H9 (cell line): ENCODE results near the gene ZNF221. TPM values are rescaled to one million over a fixed set of nuclear protein-coding genes. Genes with fewer than 3 reads are reported as not detected.

Experiments
- DNase-seq: peaks from one replicate; pipeline ENCODE4 v3.0.0-alpha.2; 2017
- H2AFZ ChIP-seq: one replicate; pipeline ENCODE4 v1.6.1; 2013; ENCODE audit warnings: mild to moderate bottlenecking, low read length, control low read depth, moderate library complexity
- H2AK5ac ChIP-seq: 2 replicates; pipeline ENCODE4 v1.6.1; 2013; ENCODE audit warnings: low read length, control low read depth, mixed read lengths; ENCODE audit not compliant: insufficient read length
- H2BK120ac ChIP-seq: one replicate; pipeline ENCODE4 v1.6.1; 2013; ENCODE audit warnings: low read depth, mild to moderate bottlenecking, low read length, control low read depth, inconsistent platforms; ENCODE audit not compliant: poor library complexity, severe bottlenecking
- H2BK12ac ChIP-seq: 2 replicates; pipeline ENCODE4 v1.6.1; 2013; ENCODE audit warnings: low read length, control low read depth, mixed read lengths, low read depth; ENCODE audit not compliant: insufficient read length
- H2BK15ac ChIP-seq: 2 replicates; pipeline ENCODE4 v1.6.1; 2013; ENCODE audit warnings: low read depth, low read length, control low read depth
- H2BK20ac ChIP-seq: one replicate; pipeline ENCODE4 v1.6.1; 2013; ENCODE audit warnings: low read depth, mild to moderate bottlenecking, low read length, control low read depth, inconsistent platforms; ENCODE audit not compliant: poor library complexity, severe bottlenecking
- H2BK5ac ChIP-seq: 2 replicates; pipeline ENCODE4 v1.6.1; 2013; ENCODE audit warnings: low read length, control low read depth, mixed read lengths; ENCODE audit not compliant: insufficient read length
- H3K14ac ChIP-seq: 2 replicates; pipeline ENCODE4 v1.6.1; 2013; ENCODE audit warnings: low read length, control low read depth; ENCODE audit not compliant: insufficient read depth
- H3K18ac ChIP-seq: 2 replicates; pipeline ENCODE4 v1.6.1; 2013; ENCODE audit warnings: low read depth, mild to moderate bottlenecking, mixed read lengths, low read length, control low read depth; ENCODE audit not compliant: insufficient read length
- H3K23ac ChIP-seq: 2 replicates; pipeline ENCODE4 v1.6.1; 2013; ENCODE audit warnings: low read length, control low read depth, mixed read lengths, low read depth; ENCODE audit not compliant: insufficient read length
- H3K23me2 ChIP-seq: 2 replicates; pipeline ENCODE4 v1.6.1; 2013; ENCODE audit warnings: low read depth, mild to moderate bottlenecking, mixed read lengths, low read length, control low read depth; ENCODE audit not compliant: insufficient read length, poor library complexity, severe bottlenecking
- H3K27ac ChIP-seq: 2 replicates; pipeline ENCODE4 v1.5.1; 2013; ENCODE audit warnings: low read length, control low read depth, mixed read lengths, low read depth; ENCODE audit not compliant: insufficient read length
- H3K27me3 ChIP-seq: 2 replicates; pipeline ENCODE4 v1.6.1; 2013; ENCODE audit warnings: low read length, control low read depth, inconsistent platforms; ENCODE audit not compliant: insufficient read depth
- H3K4ac ChIP-seq: 2 replicates; pipeline ENCODE4 v1.6.1; 2013; ENCODE audit warnings: low read depth, mild to moderate bottlenecking, control low read depth, inconsistent platforms, low read length, moderate library complexity
- H3K4me1 ChIP-seq: 2 replicates; pipeline ENCODE4 v1.6.1; 2013; ENCODE audit warnings: low read length, control low read depth, inconsistent platforms; ENCODE audit not compliant: insufficient read depth
- H3K4me2 ChIP-seq: 2 replicates; pipeline ENCODE4 v1.6.1; 2013; ENCODE audit warnings: low read length, control low read depth, mixed read lengths; ENCODE audit not compliant: insufficient read length, insufficient read depth
- H3K56ac ChIP-seq: 2 replicates; pipeline ENCODE4 v1.6.1; 2013; ENCODE audit warnings: low read depth, mild to moderate bottlenecking, mixed read lengths, low read length, control low read depth; ENCODE audit not compliant: insufficient read length
- H3K79me1 ChIP-seq: 2 replicates; pipeline ENCODE4 v1.6.1; 2013; ENCODE audit warnings: low read depth, mild to moderate bottlenecking, moderate library complexity, low read length, control low read depth, inconsistent platforms; ENCODE audit not compliant: insufficient read depth, poor library complexity, severe bottlenecking
- H3K79me2 ChIP-seq: 2 replicates; pipeline ENCODE4 v1.6.1; 2013; ENCODE audit warnings: low read length, control low read depth, inconsistent platforms; ENCODE audit not compliant: insufficient read depth
- H3K9ac ChIP-seq: 2 replicates; pipeline ENCODE4 v1.6.1; 2013; ENCODE audit warnings: low read length, control low read depth, mixed read lengths; ENCODE audit not compliant: insufficient read length; ENCODE audit errors: extremely low read depth
- H3K9me3 ChIP-seq: one replicate; pipeline ENCODE4 v1.6.1; 2013; ENCODE audit warnings: low read depth, low read length, inconsistent platforms; ENCODE audit not compliant: control insufficient read depth
- H3T11ph ChIP-seq: one replicate; pipeline ENCODE4 v1.6.1; 2013; ENCODE audit warnings: mild to moderate bottlenecking, low read length, control low read depth, inconsistent platforms
- H4K20me1 ChIP-seq: one replicate; pipeline ENCODE4 v1.6.1; 2013; ENCODE audit not compliant: control insufficient read depth, insufficient read length, insufficient read depth
- H4K5ac ChIP-seq: 2 replicates; pipeline ENCODE4 v1.6.1; 2013; ENCODE audit warnings: low read depth, mild to moderate bottlenecking, mixed read lengths, low read length, control low read depth; ENCODE audit not compliant: insufficient read length
- H4K8ac ChIP-seq: replicated peaks from 2 replicates; pipeline ENCODE4 v1.6.1; 2013; ENCODE audit warnings: low read length, control low read depth, mixed read lengths, low read depth; ENCODE audit not compliant: insufficient read length
- H4K91ac ChIP-seq: 2 replicates; pipeline ENCODE4 v1.6.1; 2013; ENCODE audit warnings: low read depth, mild to moderate bottlenecking, moderate library complexity, mixed read lengths, low read length, control low read depth; ENCODE audit not compliant: insufficient read length
- H3K27ac Mint-ChIP-seq, 3 experiments: 2 replicates in 2 of 3; 3 replicates in 1 of 3; pipeline ENCODE4 v1.8.0; 2020 to 2021; ENCODE audit warnings: mixed read lengths in 3 of 3, mild to moderate bottlenecking in 1 of 3, moderate library complexity in 1 of 3
- H3K27me3 Mint-ChIP-seq: 2 replicates; pipeline ENCODE4 v1.8.0; 2021; ENCODE audit warnings: low read depth, mild to moderate bottlenecking, moderate library complexity, mixed read lengths
- H3K36me3 Mint-ChIP-seq, 3 experiments: 2 replicates in 2 of 3; 3 replicates in 1 of 3; pipeline ENCODE4 v1.8.0; 2020 to 2021; ENCODE audit warnings: low read depth in 3 of 3, mixed read lengths in 3 of 3; ENCODE audit not compliant: insufficient read depth in 1 of 3
- H3K4me1 Mint-ChIP-seq, 2 experiments: 2 replicates each; pipeline ENCODE4 v1.8.0; 2020; ENCODE audit warnings: mixed read lengths in 2 of 2
- H3K4me3 Mint-ChIP-seq, 2 experiments: 2 replicates in 1 of 2; 3 replicates in 1 of 2; pipeline ENCODE4 v1.8.0; 2020 to 2021; ENCODE audit warnings: mild to moderate bottlenecking in 2 of 2, mixed read lengths in 2 of 2, moderate library complexity in 1 of 2
- H3K9me3 Mint-ChIP-seq, 2 experiments: 2 replicates in 1 of 2; 3 replicates in 1 of 2; pipeline ENCODE4 v1.8.0; 2020; ENCODE audit warnings: mild to moderate bottlenecking in 2 of 2, mixed read lengths in 2 of 2, moderate library complexity in 1 of 2
- WGBS: extraction: QIAGEN DNeasy Blood & Tissue Kit; methylation state at CpG from one replicate; pipeline ENCODE4 v1.1.7; 2013; ENCODE audit warnings: missing lambda C conversion rate, low lambda C conversion rate, mixed read lengths; ENCODE audit not compliant: insufficient read length; ENCODE audit errors: extremely low coverage; 5-methylcytosine and 5-hydroxymethylcytosine counted together
- long read RNA-seq: library from polyadenylated mRNA; unstranded; transcript quantifications from one replicate; pipeline ENCODE4 v2.0.0, GENCODE V29; 2020
- total RNA-seq: library from RNA; stranded (reverse); gene quantifications from 2 replicates; pipeline ENCODE4 v1.2.1, GENCODE V29; 2021
- TF ChIP-seq, protein P1 (sequence below): fragments of 200-600 bp; sonication (generic); conservative IDR thresholded peaks from 3 replicates; pipeline ENCODE4 v1.8.0; 2021; ENCODE audit warnings: antibody characterized with exemption, mild to moderate bottlenecking

ZNF221 gene
- 6.4 and 8.0 TPM in 2 replicates for total RNA-seq
- long read RNA-seq, transcript ZNF221-202 (5 exons, 2,034 nt) = major isoform, 5 of 8 reads
- long read RNA-seq, partial matches to known transcripts = 0 of 8 reads
- long read RNA-seq, other reads (novel, unspliced or antisense) = 2 of 8 reads

DNA sequence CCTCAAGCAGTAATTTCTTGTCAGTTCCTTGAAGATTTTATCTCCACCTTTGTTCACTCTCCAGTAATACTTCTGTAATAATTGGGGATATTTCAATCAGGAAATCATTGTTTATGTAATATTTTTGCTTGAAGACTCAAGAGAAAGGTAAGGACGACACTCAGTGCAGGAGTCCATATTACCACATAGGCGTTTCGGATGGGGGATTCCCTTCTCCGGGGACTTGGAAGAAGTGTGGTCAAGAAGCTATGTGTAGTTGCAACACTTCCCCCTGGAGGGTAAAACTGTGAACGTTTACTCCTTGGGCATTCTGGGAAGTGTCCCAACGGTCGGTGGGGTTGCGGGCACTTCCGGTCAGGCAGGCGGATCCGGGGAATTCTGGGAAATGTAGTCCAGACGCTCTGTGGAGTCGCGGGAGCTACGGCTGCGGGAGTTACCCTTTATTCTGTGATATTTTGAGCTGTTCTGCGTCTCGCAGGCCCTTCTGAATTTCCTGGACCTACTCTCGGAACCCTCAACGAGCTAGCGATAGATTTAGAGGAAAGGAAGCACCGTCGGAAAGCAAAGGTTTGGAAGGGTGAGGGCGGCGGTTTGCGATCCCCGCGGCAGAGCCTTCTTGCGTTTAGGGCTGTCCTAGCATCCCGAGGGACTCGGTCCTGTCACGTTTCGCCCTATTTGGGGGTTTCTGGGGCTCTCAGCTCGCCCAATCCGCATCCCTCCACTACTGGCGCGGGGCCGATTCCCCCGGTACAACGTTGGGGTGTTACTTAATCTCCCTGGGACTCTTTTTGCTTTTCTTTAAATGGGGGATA lies at the start of gene ZNF221:
TSS of gene ZNF221 (plus strand) at position 395 of the 812 bp plus-strand sequence. CDS start 11,499 bp downstream, outside the sequence.
- peaks cover 2 to 5% of the 10 kb centered on the region in 2 experiments for H3K4me1 Mint-ChIP-seq
- Histone ChIP-seq H4K91ac (no peak within 1 kb of the TSS), H3K18ac (no peak within 1 kb of the TSS), H2BK20ac (no peak within 1 kb of the TSS), H3K27ac (no peak within 1 kb of the TSS), H3K23me2 (no peaks in the 10 kb centered on the region), H2BK120ac (no peak within 1 kb of the TSS), H3K4me1 (no peaks in the 10 kb centered on the region), H3T11ph (no peak within 1 kb of the TSS), H2BK15ac (no peak within 1 kb of the TSS), H2AK5ac (no peak within 1 kb of the TSS), H3K14ac (no peak within 1 kb of the TSS), H3K56ac (no peak within 1 kb of the TSS), H3K4ac (no peak within 1 kb of the TSS), H3K9me3 (no peaks in the 10 kb centered on the region), H3K79me1 (peaks cover 4% of the 10 kb centered on the region), H3K23ac (no peak within 1 kb of the TSS), H4K8ac (no peak within 1 kb of the TSS), H2AFZ (peak within 1 kb of the TSS; percentile 83), H3K79me2 (no peaks in the 10 kb centered on the region), H3K9ac (peak within 1 kb of the TSS; percentile 71), H3K4me2 (peak within 1 kb of the TSS; percentile 64), H2BK5ac (no peak within 1 kb of the TSS), H4K20me1 (no peaks in the 10 kb centered on the region), H3K27me3 (no peaks in the 10 kb centered on the region; the same call in 1 of the 2 replicates), H2BK12ac (no peak within 1 kb of the TSS), H4K5ac (no peak within 1 kb of the TSS)
- H3K36me3 Mint-ChIP-seq = peaks cover 13 to 24% (median 21%) of the 10 kb centered on the region in 3 experiments
- peak; percentile 95 for DNase-seq
- H3K9me3 Mint-ChIP-seq = peaks cover 40 to 61% of the 10 kb centered on the region in 2 experiments
- no CpG with 5 or more reads among the region's 40 CpGs for WGBS
- H3K27me3 Mint-ChIP-seq = peaks cover 15% of the 10 kb centered on the region
- TF ChIP-seq, protein P1, sequence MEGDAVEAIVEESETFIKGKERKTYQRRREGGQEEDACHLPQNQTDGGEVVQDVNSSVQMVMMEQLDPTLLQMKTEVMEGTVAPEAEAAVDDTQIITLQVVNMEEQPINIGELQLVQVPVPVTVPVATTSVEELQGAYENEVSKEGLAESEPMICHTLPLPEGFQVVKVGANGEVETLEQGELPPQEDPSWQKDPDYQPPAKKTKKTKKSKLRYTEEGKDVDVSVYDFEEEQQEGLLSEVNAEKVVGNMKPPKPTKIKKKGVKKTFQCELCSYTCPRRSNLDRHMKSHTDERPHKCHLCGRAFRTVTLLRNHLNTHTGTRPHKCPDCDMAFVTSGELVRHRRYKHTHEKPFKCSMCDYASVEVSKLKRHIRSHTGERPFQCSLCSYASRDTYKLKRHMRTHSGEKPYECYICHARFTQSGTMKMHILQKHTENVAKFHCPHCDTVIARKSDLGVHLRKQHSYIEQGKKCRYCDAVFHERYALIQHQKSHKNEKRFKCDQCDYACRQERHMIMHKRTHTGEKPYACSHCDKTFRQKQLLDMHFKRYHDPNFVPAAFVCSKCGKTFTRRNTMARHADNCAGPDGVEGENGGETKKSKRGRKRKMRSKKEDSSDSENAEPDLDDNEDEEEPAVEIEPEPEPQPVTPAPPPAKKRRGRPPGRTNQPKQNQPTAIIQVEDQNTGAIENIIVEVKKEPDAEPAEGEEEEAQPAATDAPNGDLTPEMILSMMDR = peak; percentile 68
- peak within 1 kb of the TSS; percentile 52 to 89 (median 85); a peak in 5 of 7 replicates for H3K27ac Mint-ChIP-seq
- peak within 1 kb of the TSS; percentile 97 to 99 for H3K4me3 Mint-ChIP-seq
